HG02885 (cell line): ENCODE measurements around the gene ADIPOR1.
"Not testable (repeated sequence)": the region's sequence is repeated elsewhere in the genome, so short reads cannot be mapped to it uniquely, and the experiment has no call there.

Experiments used
- ATAC-seq: cut with Tn5 transposase; IDR thresholded peaks from one replicate; pipeline ENCODE4 v1.9.1; 2021; ENCODE audit warnings: mild to moderate bottlenecking; ENCODE audit not compliant: unreplicated experiment, poor library complexity

ADIPOR1 gene, protein sequence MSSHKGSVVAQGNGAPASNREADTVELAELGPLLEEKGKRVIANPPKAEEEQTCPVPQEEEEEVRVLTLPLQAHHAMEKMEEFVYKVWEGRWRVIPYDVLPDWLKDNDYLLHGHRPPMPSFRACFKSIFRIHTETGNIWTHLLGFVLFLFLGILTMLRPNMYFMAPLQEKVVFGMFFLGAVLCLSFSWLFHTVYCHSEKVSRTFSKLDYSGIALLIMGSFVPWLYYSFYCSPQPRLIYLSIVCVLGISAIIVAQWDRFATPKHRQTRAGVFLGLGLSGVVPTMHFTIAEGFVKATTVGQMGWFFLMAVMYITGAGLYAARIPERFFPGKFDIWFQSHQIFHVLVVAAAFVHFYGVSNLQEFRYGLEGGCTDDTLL

GRCh38 chr1:202957733-202958543, at the start of gene ADIPOR1:
ADIPOR1 (minus strand) TSS chr1:202958312; CDS start chr1:202951070, 7,242 bp downstream.
- ATAC-seq: peak; percentile 99

GRCh38 chr1:203006948-203007871, 49.1 kb upstream of the ADIPOR1 start, which contains the start of gene TMEM183A:
TMEM183A (plus strand) TSS chr1:203007374; CDS start chr1:203007466, 92 bp downstream.
- ATAC-seq: peak; percentile 94

DNA sequence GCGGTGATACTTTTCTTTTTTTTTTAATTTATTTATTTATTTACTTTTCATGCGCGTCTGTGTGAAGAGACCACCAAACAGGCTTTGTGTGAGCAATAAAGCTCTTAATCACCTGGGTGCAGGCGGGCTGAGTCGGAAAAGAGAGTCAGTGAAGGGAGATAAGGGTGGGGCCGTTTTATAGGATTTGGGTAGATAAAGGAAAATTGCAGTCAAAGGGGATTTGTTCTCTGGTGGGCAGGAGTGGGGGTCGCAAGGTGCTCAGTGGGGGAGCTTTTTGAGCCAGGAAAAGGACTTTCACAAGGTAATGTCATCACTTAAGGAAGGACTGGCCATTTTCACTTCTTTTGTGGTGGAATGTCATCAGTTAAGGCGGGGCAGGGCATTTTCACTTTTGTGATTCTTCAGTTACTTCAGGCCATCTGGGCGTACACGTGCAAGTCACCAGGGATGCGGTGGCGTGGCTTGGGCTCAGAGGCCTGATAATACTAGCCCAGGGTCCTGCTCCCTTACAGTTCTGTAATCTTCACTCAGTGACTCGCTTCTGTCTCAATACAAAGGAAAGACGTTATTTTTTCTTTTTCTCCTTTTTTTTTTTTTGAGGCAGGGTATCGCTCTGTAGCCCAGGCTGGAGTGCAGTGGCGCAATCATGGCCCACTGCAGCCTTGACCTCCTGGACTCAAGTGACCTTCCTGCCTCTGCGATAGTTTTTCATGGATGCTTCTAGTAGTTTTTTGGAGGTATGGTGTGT, 47.5 kb upstream of the ADIPOR1 start:
- ATAC-seq: not testable (repeated sequence)

DNA sequence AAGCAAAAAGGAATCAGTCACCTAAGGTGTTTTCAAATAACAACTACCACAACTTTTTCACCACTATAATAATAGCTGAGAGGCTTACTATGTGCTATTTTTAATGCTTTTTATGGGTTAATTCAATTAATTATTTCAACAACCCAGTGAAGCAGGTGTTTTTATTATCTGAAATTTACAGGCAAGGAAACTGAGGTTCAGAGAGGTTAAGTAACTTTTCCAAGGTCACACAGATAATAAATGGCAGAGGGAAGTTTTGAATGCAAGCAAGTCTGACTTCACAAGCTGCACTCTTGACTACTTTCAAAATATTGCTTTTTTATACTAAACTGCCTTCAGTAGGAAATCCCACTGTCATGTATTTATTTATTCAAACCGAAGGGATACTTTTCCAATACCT, 44.8 kb upstream of the ADIPOR1 start:
- ATAC-seq: no peak

DNA sequence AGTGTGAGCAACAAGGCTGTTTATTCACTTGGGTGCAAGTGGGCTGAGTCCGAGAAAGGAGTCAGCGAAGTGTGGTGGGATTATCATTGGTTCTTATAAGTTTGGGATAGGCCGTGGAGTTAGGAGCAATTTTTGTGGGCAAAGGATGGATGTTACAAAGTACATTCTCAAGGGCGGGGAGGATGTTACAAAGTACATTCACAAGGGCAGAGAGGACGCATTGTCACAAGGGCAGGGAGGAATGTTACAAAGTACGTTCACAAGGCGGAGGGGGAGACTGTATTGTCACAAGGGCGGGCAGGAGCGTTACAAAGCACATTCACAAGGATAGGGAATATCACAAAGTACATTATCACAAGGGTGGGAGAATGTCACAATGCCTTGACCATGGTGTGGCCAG, 43.9 kb upstream of the ADIPOR1 start:
- ATAC-seq: no peak

DNA sequence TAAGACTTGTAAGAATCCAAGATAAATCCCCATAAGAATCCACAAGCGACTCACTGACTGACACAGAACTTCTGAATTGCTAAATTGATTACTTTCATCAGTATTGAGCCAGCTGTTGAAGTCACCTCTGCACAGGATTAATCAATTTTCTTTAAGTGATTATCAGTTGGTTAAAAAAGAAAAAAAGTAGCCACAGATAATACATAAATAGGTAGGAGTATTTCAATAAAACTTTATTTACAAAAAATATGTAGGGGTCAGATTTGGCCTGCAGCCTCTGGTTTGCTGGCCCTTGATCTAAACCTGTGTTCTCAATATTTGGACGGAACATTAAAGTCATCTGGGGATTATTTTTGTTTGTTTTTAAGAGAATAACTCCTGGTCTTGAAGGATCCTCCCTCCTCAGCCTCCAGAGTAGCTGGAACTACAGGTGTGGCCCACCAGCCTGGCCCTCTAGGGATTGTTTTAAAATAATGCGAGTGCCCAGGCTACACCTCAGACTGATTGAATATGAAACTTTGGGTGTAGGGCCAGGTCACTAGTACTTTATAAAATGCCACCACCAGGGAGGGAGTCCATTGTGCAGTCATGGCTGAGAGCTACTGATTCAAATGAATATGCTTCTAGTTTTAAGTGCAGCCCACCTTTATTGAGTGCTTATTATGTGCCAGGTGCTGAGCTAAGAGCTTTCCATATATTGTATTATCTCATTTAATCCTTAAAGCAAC, 42.3 kb upstream of the ADIPOR1 start:
- no peak for ATAC-seq

GRCh38 chr1:202998836-202999750, 41.0 kb upstream of the ADIPOR1 start:
- ATAC-seq: no peak

DNA sequence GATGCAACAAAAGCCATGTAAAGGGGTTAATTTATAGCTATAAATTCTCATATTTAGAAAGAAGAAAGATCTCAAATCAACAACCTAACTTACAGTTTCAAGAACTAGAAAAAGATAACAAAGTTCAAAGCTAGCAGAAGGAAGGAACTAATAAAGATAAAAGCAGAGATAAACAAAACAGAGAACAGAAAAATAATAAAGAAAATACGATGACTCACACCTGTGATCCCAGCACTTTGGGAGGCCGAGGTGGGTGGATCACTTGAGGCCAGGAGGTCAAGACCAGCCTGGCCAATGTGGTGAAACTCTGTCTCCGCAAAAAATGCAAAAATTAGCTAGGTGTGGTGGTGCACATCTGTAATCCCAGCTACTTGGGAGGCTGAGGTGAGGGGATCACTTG, 36.6 kb upstream of the ADIPOR1 start:
- no peak for ATAC-seq

DNA sequence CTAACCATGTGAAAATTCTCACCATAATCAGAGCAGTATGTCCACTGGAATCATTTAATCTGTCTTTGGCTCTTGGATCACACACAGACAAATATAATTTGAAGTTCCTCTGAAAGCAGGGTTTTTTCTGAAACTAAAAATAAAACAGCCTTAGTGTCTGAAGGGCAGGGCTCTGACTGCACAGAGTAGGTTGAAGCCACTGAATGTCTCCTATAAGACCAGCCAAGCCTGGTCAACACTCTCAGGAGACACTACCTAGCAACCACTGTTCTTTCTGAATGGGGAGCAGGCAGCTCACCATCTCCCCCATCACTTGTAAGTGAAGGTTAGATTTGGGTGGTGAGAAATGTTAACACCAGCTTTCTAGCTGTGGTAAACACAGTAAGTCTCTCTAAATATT, 33.0 kb upstream of the ADIPOR1 start:
- ATAC-seq: no peak

DNA sequence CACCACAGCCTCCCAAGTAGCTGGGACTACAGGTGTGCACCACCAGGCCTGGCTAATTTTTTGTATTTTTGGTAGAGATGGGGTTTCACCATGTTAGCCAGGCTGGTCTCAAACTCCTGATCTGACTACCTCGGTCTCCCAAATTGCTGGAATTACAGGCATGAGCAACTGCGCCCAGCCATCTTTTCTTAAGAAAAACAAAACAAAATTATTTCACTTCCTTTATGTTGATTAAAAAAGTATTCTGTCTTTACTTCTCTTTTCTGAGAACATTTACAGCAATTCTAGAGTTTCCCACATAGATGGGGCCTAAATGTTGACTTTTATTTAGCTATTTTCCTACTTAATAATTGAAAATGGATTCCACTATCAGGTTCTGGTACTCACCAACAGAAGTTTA, 31.8 kb upstream of the ADIPOR1 start:
- ATAC-seq: no peak

- ATAC-seq: no peak
Observed at GRCh38 chr1:202987922-202988583, 29.9 kb upstream of the ADIPOR1 start.

- no peak for ATAC-seq
Observed at GRCh38 chr1:202987255-202987654, 29.1 kb upstream of the ADIPOR1 start.

DNA sequence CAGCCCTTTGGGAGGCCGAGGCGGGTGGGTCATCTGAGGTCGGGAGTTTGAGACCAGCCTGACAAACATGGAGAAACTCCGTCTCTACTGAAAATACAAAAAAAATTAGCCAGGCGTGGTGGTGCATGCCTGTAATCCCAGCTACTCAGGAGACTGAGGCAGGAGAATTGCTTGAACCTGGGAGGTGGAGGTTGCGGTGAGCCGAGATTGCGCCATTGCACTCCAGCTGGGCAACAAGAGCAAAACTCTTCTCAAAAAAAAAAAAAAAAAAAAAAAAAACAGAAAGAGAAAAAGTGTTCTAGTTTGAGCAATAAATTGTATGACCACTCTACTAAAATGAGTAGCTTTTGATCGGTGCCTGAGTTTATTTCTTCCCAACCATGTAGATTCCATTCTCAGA, 28.0 kb upstream of the ADIPOR1 start:
- not testable (repeated sequence) for ATAC-seq

- no peak for ATAC-seq
Observed at GRCh38 chr1:202982715-202983430, 24.8 kb upstream of the ADIPOR1 start.

DNA sequence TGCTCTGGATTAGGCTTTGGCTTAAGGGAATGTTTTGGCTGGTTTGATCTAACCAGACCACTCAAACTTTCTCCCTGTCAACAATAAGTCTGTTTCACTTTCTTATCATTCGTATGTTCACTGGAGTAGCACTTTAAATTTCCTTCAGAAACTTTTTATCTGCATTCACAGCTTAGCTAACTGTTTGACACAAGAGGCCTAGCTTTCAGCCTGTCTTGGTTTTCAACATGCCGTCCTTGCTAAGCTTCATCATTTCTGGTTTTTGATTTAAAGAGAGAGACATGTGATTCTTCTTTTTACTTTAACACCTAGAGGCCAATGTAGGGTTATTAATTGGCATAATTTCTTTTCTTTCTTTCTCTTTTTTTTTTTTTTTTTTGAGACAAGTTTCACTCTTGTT, 23.8 kb upstream of the ADIPOR1 start:
- ATAC-seq: no peak

- ATAC-seq: no peak
Observed at GRCh38 chr1:202979459-202979858, 21.3 kb upstream of the ADIPOR1 start.

DNA sequence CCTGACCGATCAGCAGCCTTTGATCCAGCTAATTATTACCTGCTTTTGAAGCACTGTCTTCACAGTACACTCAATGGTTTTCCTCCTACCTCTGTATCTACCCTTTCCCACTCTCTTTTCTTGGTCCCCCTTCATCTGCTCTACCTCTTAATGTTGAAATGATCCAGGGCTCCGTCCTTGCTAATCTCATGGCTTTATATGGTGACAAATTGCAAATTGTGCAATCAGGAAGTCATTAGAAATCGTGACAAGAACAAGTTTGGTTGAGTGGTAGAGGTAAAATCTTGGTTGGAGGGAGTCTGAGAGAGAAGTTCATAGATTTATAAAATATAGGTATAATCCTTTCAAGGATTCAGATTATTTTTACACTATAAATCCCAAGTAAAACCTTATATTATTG, 18.5 kb upstream of the ADIPOR1 start:
- no peak for ATAC-seq
